Parietal lobe (tissue), 1 donor: ENCODE data around the gene POU3F2. TPM values are rescaled to one million over a fixed set of nuclear protein-coding genes. Genes with fewer than 3 reads are reported as not detected.

Source experiments
- total RNA-seq: library from RNA; depleted of rRNA; stranded (reverse); fragments of >200 nt; gene quantifications from one replicate; pipeline ENCODE4 v1.2.3, GENCODE V29; 2014

Gene POU3F2
- 162 TPM for total RNA-seq

GRCh38 chr6:98834060-98835031 is at the start of gene POU3F2:
Gene POU3F2 (plus strand): TSS chr6:98834574. CDS start chr6:98834874, 300 bp downstream.

Other genes starting within 250 kb of the POU3F2 start
- gene FBXL4, start 113.4 kb downstream of the POU3F2 start, total RNA-seq: 32.6 TPM